GM23338 (cell line): Measurements from ENCODE around the gene TRAPPC12. TPM values are rescaled to one million over a fixed set of nuclear protein-coding genes. Genes with fewer than 3 reads are reported as not detected.

Experiments used
- ATAC-seq: fragments of 200-7000 bp; cut with Tn5 transposase; 3 replicates; pipeline ENCODE4 v1.9.1; 2020
- DNase-seq: peaks from one replicate; pipeline ENCODE4 v3.0.0-alpha.2; 2015; ENCODE audit warnings: low spot score
- H2AFZ ChIP-seq: fragments of 200-600 bp; sonication (generic); 2 replicates; pipeline ENCODE4 v1.8.0; 2016; ENCODE audit warnings: antibody characterized with exemption, mild to moderate bottlenecking, moderate library complexity
- H3F3A ChIP-seq: fragments of 200-600 bp; sonication (generic); replicated peaks from 2 replicates; pipeline ENCODE4 v1.8.0; 2017; ENCODE audit warnings: antibody characterized with exemption, mixed run types, low read depth
- H3K27ac ChIP-seq: fragments of 200-600 bp; sonication (generic); 2 replicates; pipeline ENCODE4 v1.6.1; 2016; ENCODE audit warnings: low read depth
- H3K27me3 ChIP-seq: fragments of 200-600 bp; sonication (generic); 2 replicates; pipeline ENCODE4 v1.8.0; 2016; ENCODE audit warnings: mild to moderate bottlenecking, mixed run types, moderate library complexity; ENCODE audit not compliant: insufficient read depth
- H3K36me3 ChIP-seq: fragments of 200-600 bp; sonication (generic); 2 replicates; pipeline ENCODE4 v1.8.0; 2016; ENCODE audit warnings: mild to moderate bottlenecking; ENCODE audit not compliant: insufficient read depth
- H3K4me1 ChIP-seq: fragments of 200-600 bp; sonication (generic); 2 replicates; pipeline ENCODE4 v1.8.0; 2016; ENCODE audit warnings: mild to moderate bottlenecking, moderate library complexity; ENCODE audit not compliant: insufficient read depth
- H3K4me2 ChIP-seq: fragments of 200-600 bp; sonication (generic); 2 replicates; pipeline ENCODE4 v1.7.1; 2017; ENCODE audit warnings: mixed run types
- H3K4me3 ChIP-seq: fragments of 200-600 bp; sonication (generic); 2 replicates; pipeline ENCODE4 v1.6.1; 2016; ENCODE audit warnings: mixed run types
- H3K79me2 ChIP-seq: fragments of 200-600 bp; sonication (generic); replicated peaks from 2 replicates; pipeline ENCODE4 v1.8.0; 2017; ENCODE audit warnings: mild to moderate bottlenecking; ENCODE audit not compliant: insufficient read depth
- H3K9me2 ChIP-seq: fragments of 200-600 bp; sonication (generic); 2 replicates; pipeline ENCODE4 v1.8.0; 2017; ENCODE audit not compliant: insufficient read depth
- H4K20me1 ChIP-seq: fragments of 200-600 bp; sonication (generic); replicated peaks from 2 replicates; pipeline ENCODE4 v1.8.0; 2017; ENCODE audit warnings: mild to moderate bottlenecking; ENCODE audit not compliant: insufficient read depth
- H3K27ac Mint-ChIP-seq: 2 replicates; pipeline ENCODE4 v1.8.0; 2020; ENCODE audit warnings: inconsistent platforms, mild to moderate bottlenecking, moderate library complexity, mixed read lengths
- H3K27me3 Mint-ChIP-seq: 3 replicates; pipeline ENCODE4 v1.8.0; 2022; ENCODE audit warnings: low read depth, mild to moderate bottlenecking, moderate library complexity, mixed read lengths, inconsistent platforms; ENCODE audit not compliant: insufficient read depth, poor library complexity
- H3K36me3 Mint-ChIP-seq: 3 replicates; pipeline ENCODE4 v1.8.0; 2021; ENCODE audit warnings: low read depth, mild to moderate bottlenecking, inconsistent platforms, moderate library complexity, mixed read lengths
- H3K4me1 Mint-ChIP-seq: 3 replicates; pipeline ENCODE4 v1.8.0; 2020; ENCODE audit warnings: mild to moderate bottlenecking, inconsistent platforms, mixed read lengths
- H3K4me3 Mint-ChIP-seq: 3 replicates; pipeline ENCODE4 v1.8.0; 2021; ENCODE audit warnings: moderate library complexity, mild to moderate bottlenecking, inconsistent platforms, mixed read lengths
- H3K9me3 Mint-ChIP-seq: 3 replicates; pipeline ENCODE4 v1.8.0; 2020; ENCODE audit warnings: moderate library complexity, mild to moderate bottlenecking, inconsistent platforms, mixed read lengths
- CREB1 ChIP-seq: fragments of 250-450 bp; sonication (Bioruptor Pico); IDR thresholded peaks from 2 replicates; pipeline ENCODE4 v1.5.0; 2020; ENCODE audit warnings: low read depth, mild to moderate bottlenecking, moderate library complexity
- CTCF ChIP-seq, 2 experiments: fragments of 200-600 bp in 1 of 2; sonication (generic) in 1 of 2; conservative IDR thresholded peaks; 2 replicates each; pipeline versions ENCODE4 v1.5.1 to v1.6.1; 2016 to 2017; ENCODE audit warnings: antibody characterized with exemption in 2 of 2, low read depth in 2 of 2, mild to moderate bottlenecking in 2 of 2, moderate library complexity in 1 of 2
- ETS1 ChIP-seq: IDR thresholded peaks from 2 replicates; pipeline ENCODE4 v1.6.1; 2016; ENCODE audit warnings: antibody characterized with exemption
- EZH2 ChIP-seq: fragments of 200-600 bp; sonication (generic); IDR thresholded peaks from one replicate; pipeline ENCODE4 v1.8.0; 2017; ENCODE audit warnings: antibody characterized with exemption, mild to moderate bottlenecking, low read depth; ENCODE audit not compliant: unreplicated experiment
- EZH2phosphoT487 ChIP-seq: fragments of 200-600 bp; sonication (generic); IDR thresholded peaks from one replicate; pipeline ENCODE4 v1.8.1; 2018; ENCODE audit warnings: antibody characterized with exemption; ENCODE audit not compliant: unreplicated experiment
- JUNB ChIP-seq: IDR thresholded peaks from one replicate; pipeline ENCODE4 v1.6.1; 2016; ENCODE audit warnings: antibody characterized with exemption; ENCODE audit not compliant: unreplicated experiment
- NANOG ChIP-seq: IDR thresholded peaks from 2 replicates; pipeline ENCODE4 v1.6.1; 2016; ENCODE audit warnings: antibody characterized with exemption, borderline replicate concordance
- POLR2AphosphoS5 ChIP-seq: IDR thresholded peaks from 2 replicates; pipeline ENCODE4 v1.6.1; 2016; ENCODE audit warnings: antibody characterized with exemption, low read depth
- STAT1 ChIP-seq: IDR thresholded peaks from one replicate; pipeline ENCODE4 v1.6.1; 2016; ENCODE audit warnings: antibody characterized with exemption; ENCODE audit not compliant: unreplicated experiment
- ZNF114 ChIP-seq: fragments of 250-450 bp; sonication (Bioruptor Pico); IDR thresholded peaks from 2 replicates; pipeline ENCODE4 v1.5.0; 2020; ENCODE audit warnings: mild to moderate bottlenecking, moderate library complexity
- ZNF331 ChIP-seq: fragments of 250-450 bp; sonication (Bioruptor Pico); IDR thresholded peaks from 2 replicates; pipeline ENCODE4 v1.5.0; 2020; ENCODE audit warnings: low read depth, mild to moderate bottlenecking, moderate library complexity
- ZNF462 ChIP-seq: fragments of 250-450 bp; sonication (Bioruptor Pico); IDR thresholded peaks from 2 replicates; pipeline ENCODE4 v1.5.0; 2020; ENCODE audit warnings: mild to moderate bottlenecking, moderate library complexity
- polyA plus RNA-seq: library from polyadenylated mRNA; unstranded; fragments of >200 nt; fragmentation: Nextera tagmentation; extraction: Ambion mirVana; gene quantifications from 2 replicates; pipeline ENCODE4 v1.2.1, GENCODE V29; 2016
- total RNA-seq: library from RNA; depleted of rRNA; stranded (reverse); fragments of >200 nt; shearing (Covaris generic); gene quantifications from 2 replicates; pipeline ENCODE4 v1.2.3, GENCODE V29; 2014

Gene TRAPPC12
- total and polyA plus RNA-seq, 2 experiments from 2014 or later: 48.9 to 57.7 TPM

GRCh38 chr2:3504741-3505140 is 125.2 kb downstream of the TRAPPC12 start:
- no peak overlapping the region for H3K4me2 ChIP-seq
- H3K27ac Mint-ChIP-seq: no peak overlapping the region
- no peaks in the 10 kb centered on the region for H3K9me2 ChIP-seq
- H3K9me3 Mint-ChIP-seq: no peaks in the 10 kb centered on the region
- H3K4me1 Mint-ChIP-seq: no peaks in the 10 kb centered on the region
- no peaks in the 10 kb centered on the region for H3K4me1 ChIP-seq
- 0 out of 2 replicates have a peak, but pooled peaks cover 3% of the 10 kb centered on the region for H4K20me1 ChIP-seq
- DNase-seq (no peak), ATAC-seq (no peak)
- H3K36me3 Mint-ChIP-seq: peaks cover 22% of the 10 kb centered on the region
- peaks cover 4% of the 10 kb centered on the region for H3K27me3 Mint-ChIP-seq
- no peak overlapping the region for H2AFZ ChIP-seq
- TF ChIP-seq NANOG (no peak), ZNF331 (CRISPR knock-in tag) (no peak), EZH2 (no peak), CREB1 (CRISPR knock-in tag) (no peak)
- H3F3A ChIP-seq: peaks cover 7% of the 10 kb centered on the region; the same call in 1 of the 2 replicates
- H3K36me3 ChIP-seq: no peaks in the 10 kb centered on the region
- H3K79me2 ChIP-seq: no peaks in the 10 kb centered on the region
- H3K27me3 ChIP-seq: no peaks in the 10 kb centered on the region
- H3K4me3 Mint-ChIP-seq: no peak overlapping the region
- H3K4me3 ChIP-seq: no peak overlapping the region
- H3K27ac ChIP-seq: no peak overlapping the region

- Histone ChIP-seq H3K4me1 (no peaks in the 10 kb centered on the region), H3K36me3 (no peaks in the 10 kb centered on the region), H3K27ac (no peak overlapping the region), H3K4me2 (no peak overlapping the region), H2AFZ (no peak overlapping the region), H3K27me3 (no peaks in the 10 kb centered on the region), H3K79me2 (no peaks in the 10 kb centered on the region), H3K4me3 (no peak overlapping the region), H4K20me1 (0 out of 2 replicates have a peak, but pooled peaks cover 3% of the 10 kb centered on the region), H3F3A (peaks cover 7% of the 10 kb centered on the region; the same call in 1 of the 2 replicates), H3K9me2 (no peaks in the 10 kb centered on the region)
- ATAC-seq (no peak), DNase-seq (no peak)
- H3K27ac Mint-ChIP-seq: no peak overlapping the region
- H3K27me3 Mint-ChIP-seq: peaks cover 4% of the 10 kb centered on the region
- no peaks in the 10 kb centered on the region for H3K9me3 Mint-ChIP-seq
- peaks cover 24% of the 10 kb centered on the region for H3K36me3 Mint-ChIP-seq
- H3K4me3 Mint-ChIP-seq: no peak overlapping the region
- no peaks in the 10 kb centered on the region for H3K4me1 Mint-ChIP-seq
- TF ChIP-seq STAT1 (no peak), POLR2AphosphoS5 (no peak), ZNF462 (CRISPR knock-in tag) (no peak), ETS1 (no peak), NANOG (no peak), ZNF114 (CRISPR knock-in tag) (no peak), CTCF (conservative IDR thresholded peaks at IDR 0.05; ENCODE audit: low read depth in 2 of 2) (no peak), EZH2phosphoT487 (no peak), EZH2 (no peak), JUNB (no peak), CREB1 (CRISPR knock-in tag) (no peak)
These were observed 126.3 kb downstream of the TRAPPC12 start for GRCh38 chr2:3505771-3506170.
